ENCODE results near the gene RBM20. TPM values are rescaled to one million over a fixed set of nuclear protein-coding genes. Genes with fewer than 3 reads are reported as not detected.
A peak's percentile ranks its signal among the peaks of the same experiment; 100 is the strongest.
"Not testable (repeated sequence)": the region's sequence is repeated elsewhere in the genome, so short reads cannot be mapped to it uniquely, and the experiment has no call there.

Gene RBM20
- total RNA-seq, 4 donors from 2014 or later, result 7.4 to 18.4 (median 10.2) TPM

- Histone ChIP-seq H3K4me3 (no peak overlapping the region), H3K27me3 (no peaks in the 10 kb centered on the region), H3K4me1 (peaks cover 17 to 30% of the 10 kb centered on the region in 2 donors), H3K27ac (peak overlapping the region in 1 of 4 donors; percentile 59), H3K36me3 (no peaks in the 10 kb centered on the region), H3K9me3 (no peaks in the 10 kb centered on the region)
- DNase-seq (no peak), ATAC-seq (no peak)
- intact Hi-C loops (cut with DNase I; ENCODE audit: low total_unique reads) (no loop called here), in situ Hi-C loops (cut with MboI; ENCODE audit: low sequenced_read_pairs in 4 of 4) (no loop called here)
- TF ChIP-seq CTCF (IDR thresholded peaks at IDR 0.05 in 4 of 5, conservative IDR thresholded peaks at IDR 0.05 in 1 of 5) (no peak), POLR2A (IDR thresholded peaks at IDR 0.05) (no peak)
Observed at GRCh38 chr10:110863956-110864355, 219.8 kb downstream of the RBM20 start.

GRCh38 chr10:110864662-110865140 lies 220.6 kb downstream of the RBM20 start:
- Histone ChIP-seq H3K27me3 (no peaks in the 10 kb centered on the region), H3K36me3 (no peaks in the 10 kb centered on the region)
- in situ Hi-C loops (cut with MboI; ENCODE audit: low sequenced_read_pairs in 4 of 4), result no loop called here

GRCh38 chr10:110865186-110865808 lies 221.2 kb downstream of the RBM20 start:
- DNase-seq (no peak), ATAC-seq (peak; percentile 43 to 60)
- intact Hi-C loops (cut with DNase I; ENCODE audit: low total_unique reads) (no loop called here), in situ Hi-C loops (cut with MboI; ENCODE audit: low sequenced_read_pairs in 4 of 4) (no loop called here)
- Histone ChIP-seq H3K4me1 (peaks cover 5 to 20% of the 10 kb centered on the region in 2 donors), H3K27ac (peak overlapping the region; percentile 39 to 66 (median 60)), H3K4me3 (no peak overlapping the region), H3K27me3 (no peaks in the 10 kb centered on the region), H3K9me3 (no peaks in the 10 kb centered on the region), H3K36me3 (no peaks in the 10 kb centered on the region)
- no peak for TF ChIP-seq POLR2A (IDR thresholded peaks at IDR 0.05)
- no peak for TF ChIP-seq CTCF (IDR thresholded peaks at IDR 0.05 in 4 of 5, conservative IDR thresholded peaks at IDR 0.05 in 1 of 5)

More at GRCh38 chr10:110864662-110865140, 220.6 kb downstream of the RBM20 start:
- DNase-seq (no peak), ATAC-seq (peak in 1 of 2 donors; percentile 45)
- TF ChIP-seq CTCF (IDR thresholded peaks at IDR 0.05 in 4 of 5, conservative IDR thresholded peaks at IDR 0.05 in 1 of 5) (no peak), POLR2A (IDR thresholded peaks at IDR 0.05) (no peak)
- H3K9me3 ChIP-seq, result no peaks in the 10 kb centered on the region
- H3K4me3 ChIP-seq, result peak overlapping the region in 2 of 4 donors; percentile 5 to 9
- H3K4me1 ChIP-seq, result peaks cover 11 to 24% of the 10 kb centered on the region in 2 donors
- H3K27ac ChIP-seq, result peak overlapping the region; percentile 39 to 66 (median 60)
- intact Hi-C loops (cut with DNase I; ENCODE audit: low total_unique reads), result no loop called here

GRCh38 chr10:110865809-110866482 lies 221.8 kb downstream of the RBM20 start:
- Histone ChIP-seq H3K9me3 (no peaks in the 10 kb centered on the region), H3K36me3 (no peaks in the 10 kb centered on the region), H3K4me3 (no peak overlapping the region), H3K27ac (peak overlapping the region in 3 of 4 donors; percentile 59 to 66 (median 61)), H3K4me1 (peaks cover 0 to 19% of the 10 kb centered on the region in 2 donors), H3K27me3 (no peaks in the 10 kb centered on the region)
- intact Hi-C loops (cut with DNase I; ENCODE audit: low total_unique reads), result no loop called here
- no peak for TF ChIP-seq CTCF (IDR thresholded peaks at IDR 0.05 in 4 of 5, conservative IDR thresholded peaks at IDR 0.05 in 1 of 5)
- TF ChIP-seq POLR2A (IDR thresholded peaks at IDR 0.05), result no peak
- no peak for DNase-seq
- ATAC-seq, result no peak
- in situ Hi-C loops (cut with MboI; ENCODE audit: low sequenced_read_pairs in 4 of 4), result no loop called here

GRCh38 chr10:110867011-110867806 lies 223.1 kb downstream of the RBM20 start:
- H3K4me3 ChIP-seq; in situ Hi-C loops (cut with MboI; ENCODE audit: low sequenced_read_pairs in 4 of 4); intact Hi-C loops (cut with DNase I; ENCODE audit: low total_unique reads); H3K27ac ChIP-seq; H3K9me3 ChIP-seq; ATAC-seq; H3K27me3 ChIP-seq; DNase-seq; H3K36me3 ChIP-seq: not testable (repeated sequence)
- peaks cover 0 to 23% of the 10 kb centered on the region in 2 donors for H3K4me1 ChIP-seq
